HG03196 (cell line): ENCODE results near the gene GRSF1.
"Not testable (repeated sequence)": the region's sequence is repeated elsewhere in the genome, so short reads cannot be mapped to it uniquely, and the experiment has no call there.

Experiments used
- ATAC-seq: cut with Tn5 transposase; IDR thresholded peaks from one replicate; pipeline ENCODE4 v1.9.1; 2021; ENCODE audit not compliant: unreplicated experiment

Gene GRSF1

DNA sequence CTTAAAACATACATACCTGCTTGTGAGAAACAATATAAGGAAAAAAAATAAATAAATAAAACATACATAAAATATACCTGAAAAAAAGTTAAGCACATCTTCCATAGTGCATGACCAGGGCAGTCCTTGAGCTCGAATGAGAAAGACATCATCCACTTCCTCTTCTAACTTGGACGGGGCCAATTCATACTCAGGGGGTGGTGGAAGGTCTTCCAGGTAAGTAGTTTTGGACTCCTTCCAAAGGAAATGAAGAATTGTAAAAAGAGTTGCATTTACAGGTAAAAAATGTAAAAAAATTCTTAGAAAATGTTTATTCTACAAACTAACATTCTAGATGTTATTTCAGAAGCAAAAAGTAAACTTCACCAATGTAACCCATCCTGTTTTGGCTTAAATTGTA lies 3.6 kb downstream of the GRSF1 start:
- ATAC-seq = no peak

DNA sequence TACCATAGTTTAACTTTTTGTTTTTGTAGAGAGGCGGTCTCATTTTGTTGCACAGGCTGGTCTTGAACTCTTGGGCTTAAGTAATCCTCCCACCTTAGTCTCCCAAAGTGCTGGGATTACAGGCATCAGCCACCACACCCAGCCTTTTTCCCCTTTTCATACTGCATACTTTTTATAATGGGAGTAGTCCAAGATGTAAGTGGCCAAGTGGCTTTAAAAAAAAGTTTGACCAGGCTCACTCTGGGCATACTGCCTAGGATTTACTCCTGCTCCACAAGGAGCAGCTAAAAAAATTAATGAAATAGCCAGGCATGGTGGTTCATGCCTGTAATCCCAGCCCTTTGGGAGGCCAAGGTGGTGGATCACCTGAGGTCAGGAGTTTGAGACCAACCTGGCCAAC lies 6.0 kb downstream of the GRSF1 start:
- no peak for ATAC-seq

DNA sequence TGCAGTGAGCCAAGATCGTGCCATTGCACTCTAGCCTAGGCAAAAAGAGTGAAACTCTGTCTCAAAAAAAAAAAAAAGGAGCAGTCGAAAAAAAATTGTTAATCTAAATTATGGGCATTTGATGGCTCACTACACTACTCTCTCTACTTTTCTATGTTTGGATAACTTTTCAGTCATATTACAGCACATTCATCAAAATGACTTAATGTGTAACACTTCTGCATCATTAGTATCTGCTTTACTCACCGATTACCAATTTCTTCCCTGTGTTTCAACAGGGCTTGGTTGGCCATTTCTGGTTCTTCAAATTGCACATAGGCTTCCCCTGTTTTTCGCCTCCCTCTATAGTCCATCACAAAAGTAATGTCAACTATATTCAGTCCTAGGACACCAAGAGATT lies 8.4 kb downstream of the GRSF1 start:
- ATAC-seq = no peak

DNA sequence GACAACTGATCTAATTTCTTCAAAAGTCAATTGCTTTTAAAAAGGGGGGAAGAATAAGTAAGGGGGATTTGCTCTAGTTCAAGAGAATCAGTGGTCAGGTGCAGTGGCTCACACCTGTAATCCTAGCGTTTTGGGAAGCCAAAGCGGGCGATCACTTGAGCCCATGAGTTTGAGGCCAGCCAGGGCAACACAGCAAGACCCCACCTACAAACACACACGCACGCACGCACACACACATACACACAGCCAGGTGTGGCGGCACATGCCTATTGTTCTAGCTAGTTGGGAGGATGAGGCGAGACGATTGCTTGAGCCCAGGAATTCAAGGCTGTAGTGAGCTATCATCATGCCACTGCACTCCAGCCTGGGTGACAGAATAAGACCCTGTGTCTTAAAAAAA lies 9.6 kb downstream of the GRSF1 start:
- ATAC-seq = no peak

DNA sequence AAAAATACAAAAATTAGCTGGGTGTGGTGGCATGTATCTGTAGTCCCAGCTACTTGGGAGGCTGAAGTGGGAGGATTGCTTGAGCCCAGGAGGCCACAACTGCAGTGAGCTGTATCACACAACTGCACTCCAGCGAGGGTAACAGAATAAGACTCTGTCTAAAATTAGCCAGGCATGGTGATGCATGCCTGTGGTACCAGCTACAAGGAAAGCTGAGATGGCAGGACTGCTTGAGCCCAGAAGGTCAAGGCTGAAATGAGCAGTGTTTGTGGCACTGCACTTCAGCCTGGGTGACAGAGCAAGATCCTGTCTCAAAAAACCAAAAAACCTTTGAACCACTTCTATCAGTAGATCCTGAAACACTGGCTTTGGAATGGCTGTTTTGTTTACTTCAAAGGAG lies 10.2 kb downstream of the GRSF1 start:
- no peak for ATAC-seq

DNA sequence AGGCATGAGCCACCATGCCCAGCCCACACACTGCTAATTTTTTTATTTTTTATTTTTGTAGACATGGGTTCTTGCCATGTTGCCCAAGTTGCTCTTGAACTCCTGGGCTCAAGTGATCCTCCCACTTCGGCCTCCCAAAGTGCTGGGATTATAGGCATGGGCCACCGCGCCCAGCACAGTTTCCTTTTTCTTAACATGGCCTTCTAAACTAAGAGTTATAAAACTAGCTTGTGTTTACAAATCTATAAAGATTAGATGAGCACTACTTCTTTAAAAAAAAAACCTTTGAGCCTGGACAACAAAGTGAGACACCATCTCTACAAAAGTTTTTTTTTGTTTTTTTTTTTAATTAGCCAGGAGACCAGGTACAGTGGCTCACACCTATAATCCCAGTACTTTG lies 10.7 kb downstream of the GRSF1 start:
- no peak for ATAC-seq

DNA sequence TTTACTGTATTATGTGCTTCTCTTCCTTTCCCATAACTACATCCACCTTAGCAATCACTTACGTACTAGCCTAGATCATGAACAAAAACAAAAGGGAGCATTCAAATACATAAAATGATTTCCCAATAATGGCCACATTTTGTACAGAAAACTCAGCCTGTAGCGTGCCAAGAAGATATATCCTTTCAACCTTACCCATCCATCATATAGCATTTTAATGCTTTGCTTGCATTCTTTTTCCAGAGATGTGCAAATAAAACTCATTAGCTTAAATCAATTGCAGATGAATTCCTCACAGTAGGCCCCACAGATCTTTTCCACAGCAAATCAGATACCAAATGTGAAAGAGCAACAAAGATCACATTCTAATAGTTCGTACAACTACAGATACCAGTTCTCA lies 20.8 kb downstream of the GRSF1 start:
- no peak for ATAC-seq

DNA sequence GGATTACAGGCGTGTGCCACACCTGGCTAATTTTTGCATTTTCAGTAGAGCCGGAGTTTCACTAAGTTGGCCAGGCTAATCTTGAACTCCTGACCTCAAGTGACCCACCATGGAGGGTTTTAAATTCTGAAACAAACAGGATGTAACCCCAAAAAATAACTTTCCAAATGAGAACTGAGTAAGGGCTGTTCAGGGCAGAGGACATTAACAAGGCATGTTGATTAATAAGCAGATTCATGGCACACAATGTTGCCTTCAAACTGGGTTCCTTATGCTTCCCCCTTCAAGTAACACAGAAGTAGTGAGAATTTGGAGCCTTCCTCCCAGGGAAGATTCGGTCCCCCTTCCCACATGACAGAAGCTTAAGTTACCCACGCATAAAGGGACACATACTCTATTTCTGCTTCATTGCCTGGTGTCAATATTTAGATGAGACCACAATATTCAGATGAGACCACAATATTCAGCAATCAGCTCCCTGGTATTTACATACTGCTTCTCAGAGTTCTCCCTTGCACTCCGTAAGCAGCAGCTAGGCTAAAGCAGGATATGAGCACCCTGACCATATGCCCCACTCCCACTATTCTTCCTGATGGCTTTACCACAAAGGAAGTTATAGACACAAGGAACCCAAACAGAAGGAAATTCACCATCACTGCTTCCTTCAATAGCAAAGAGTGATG lies 21.4 kb downstream of the GRSF1 start:
- no peak for ATAC-seq

DNA sequence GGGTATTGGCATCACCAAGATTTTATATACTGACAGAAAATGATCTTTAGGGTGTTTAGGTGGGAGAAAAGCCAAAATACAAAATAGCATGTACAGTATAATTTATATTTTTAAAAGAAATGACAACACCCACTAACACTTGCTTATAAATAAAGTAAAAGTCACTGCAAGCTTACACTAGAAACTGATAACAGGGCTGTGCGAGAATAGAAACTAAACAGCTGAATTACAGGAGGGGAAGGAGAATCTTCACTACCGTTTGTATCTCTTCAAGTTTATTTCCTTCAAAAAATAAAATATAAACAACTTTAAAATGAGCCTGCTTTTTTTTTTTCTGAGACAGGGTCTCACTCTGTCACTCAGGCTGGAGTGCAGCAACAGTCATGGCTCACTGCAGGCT lies 22.8 kb downstream of the GRSF1 start:
- no peak for ATAC-seq

DNA sequence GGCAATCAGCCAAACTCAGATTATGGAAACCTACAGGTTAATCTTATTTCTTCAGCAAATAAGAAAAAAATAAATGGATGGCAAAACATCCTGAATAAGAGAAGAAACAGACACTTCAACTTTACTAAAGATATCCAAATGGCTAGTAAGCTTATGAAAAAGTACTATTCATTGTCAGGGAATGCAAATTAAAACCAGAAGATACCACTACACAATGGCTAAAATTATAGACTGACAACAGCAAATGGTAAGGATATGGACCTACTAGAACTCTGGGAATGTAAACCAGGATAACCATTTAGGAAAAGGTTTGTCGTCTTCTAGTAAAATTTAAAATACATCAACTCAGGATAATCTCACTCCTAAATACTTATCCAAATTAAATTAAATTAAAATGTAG lies 24.3 kb downstream of the GRSF1 start:
- no peak for ATAC-seq

DNA sequence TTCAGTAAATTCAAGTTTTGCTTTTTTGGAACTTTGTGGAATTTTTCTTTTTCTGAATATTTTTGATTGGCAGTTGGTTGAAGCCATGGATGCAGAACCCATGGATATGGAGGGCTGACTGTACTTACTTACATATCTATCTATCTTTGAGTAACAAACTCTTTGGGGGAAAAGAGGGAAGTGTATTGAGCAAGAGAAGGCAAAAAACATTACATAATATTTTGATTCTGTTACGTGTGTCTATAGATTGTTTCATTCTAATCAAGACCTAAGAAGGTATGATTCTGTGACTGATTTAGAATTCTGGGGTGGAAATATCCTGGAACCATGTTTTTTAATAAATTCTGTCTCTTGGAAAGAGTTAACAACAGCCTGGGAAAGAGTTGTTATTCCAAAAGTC lies 31.5 kb downstream of the GRSF1 start:
- no peak for ATAC-seq

DNA sequence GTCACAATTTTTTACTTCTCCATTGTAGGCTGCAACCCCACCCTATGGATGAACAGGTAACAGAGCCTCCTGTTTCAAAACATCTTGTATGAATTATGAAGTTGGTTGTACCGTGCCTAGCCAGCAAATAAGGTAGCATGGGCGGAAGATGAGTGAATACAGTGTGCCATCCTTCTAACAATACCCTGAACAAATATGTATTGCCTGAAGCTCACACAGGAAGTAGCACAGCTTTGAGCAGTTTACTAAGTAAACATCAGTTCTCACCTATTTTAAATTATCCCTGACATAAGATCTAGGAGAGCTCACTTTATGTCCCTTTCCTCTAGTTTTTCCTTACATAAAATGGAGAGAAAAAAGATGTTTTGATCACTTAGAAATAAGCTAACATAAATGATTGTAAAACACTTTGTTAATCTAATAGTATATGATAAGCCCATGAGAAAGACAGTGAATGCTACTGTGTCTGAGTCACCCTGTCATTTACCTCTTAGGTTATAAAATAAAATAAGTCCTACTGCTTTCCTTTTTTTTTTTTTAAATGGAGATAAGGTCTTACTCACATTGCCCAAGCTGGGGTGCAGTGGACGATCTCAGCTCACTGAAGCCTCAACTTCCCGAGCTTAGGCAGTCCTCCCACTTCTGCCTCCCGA lies 36.6 kb downstream of the GRSF1 start:
- no peak for ATAC-seq

DNA sequence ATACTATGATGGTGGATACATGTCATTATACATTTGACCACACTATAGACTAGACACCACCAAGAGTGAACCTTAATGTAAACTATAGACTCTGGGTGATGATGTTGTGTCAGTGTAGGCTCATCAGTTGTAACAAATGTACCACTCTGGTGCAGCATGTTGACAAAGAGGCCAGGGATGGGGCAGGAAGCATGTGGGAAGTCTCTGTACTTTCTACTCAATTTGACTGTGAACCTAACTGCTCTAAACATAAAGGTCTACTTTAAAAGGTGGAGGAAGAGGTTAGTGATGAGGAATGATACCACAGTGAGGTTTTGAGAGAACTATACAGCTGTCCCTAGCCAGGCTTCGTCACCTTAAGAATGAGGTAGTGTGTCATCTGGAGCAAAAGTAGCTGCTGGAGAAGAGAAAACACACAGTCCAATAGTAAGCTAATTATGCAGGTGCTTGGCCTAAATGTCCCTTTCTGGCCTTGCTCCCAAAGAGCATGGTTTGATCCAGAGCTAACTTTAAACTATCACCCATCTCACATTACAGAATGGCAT lies 38.4 kb downstream of the GRSF1 start:
- ATAC-seq = no peak

DNA sequence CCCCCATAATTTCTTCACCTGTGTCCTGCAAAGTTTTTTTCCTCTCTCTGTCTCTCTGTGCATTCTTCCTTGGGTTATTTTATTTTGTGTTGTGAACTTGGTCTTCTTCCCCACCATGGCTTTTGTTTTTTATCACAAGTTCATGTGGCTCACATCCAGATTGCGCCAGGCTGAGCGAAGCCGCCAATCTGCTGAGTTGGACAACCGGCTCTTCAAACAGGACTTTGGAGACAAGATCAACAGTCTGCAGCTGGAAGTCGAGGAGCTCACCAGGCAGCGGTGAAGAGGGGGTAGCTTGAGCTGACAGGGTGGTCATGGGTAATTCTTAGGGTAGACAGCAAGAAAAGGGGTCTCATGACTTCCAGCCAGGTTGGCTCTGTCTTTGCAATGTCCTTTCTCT lies 46.1 kb downstream of the GRSF1 start:
- no peak for ATAC-seq

DNA sequence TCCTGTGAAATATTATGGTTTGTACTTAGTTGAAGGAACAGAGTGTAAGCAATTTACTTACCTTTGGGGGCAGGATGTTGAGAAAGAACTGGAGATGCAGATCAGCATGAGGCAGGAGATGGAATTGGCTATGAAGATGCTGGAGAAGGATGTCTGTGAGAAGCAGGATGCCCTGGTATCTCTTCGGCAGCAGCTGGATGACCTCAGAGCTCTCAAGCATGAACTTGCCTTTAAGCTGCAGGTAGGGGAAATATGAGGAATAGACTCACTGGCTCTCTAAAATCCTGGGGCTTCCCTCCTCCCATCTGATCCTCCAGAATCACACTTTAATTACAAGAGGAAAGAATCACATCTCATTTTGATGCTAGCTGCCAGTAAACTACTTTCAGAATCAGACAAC lies 51.0 kb downstream of the GRSF1 start:
- no peak for ATAC-seq

DNA sequence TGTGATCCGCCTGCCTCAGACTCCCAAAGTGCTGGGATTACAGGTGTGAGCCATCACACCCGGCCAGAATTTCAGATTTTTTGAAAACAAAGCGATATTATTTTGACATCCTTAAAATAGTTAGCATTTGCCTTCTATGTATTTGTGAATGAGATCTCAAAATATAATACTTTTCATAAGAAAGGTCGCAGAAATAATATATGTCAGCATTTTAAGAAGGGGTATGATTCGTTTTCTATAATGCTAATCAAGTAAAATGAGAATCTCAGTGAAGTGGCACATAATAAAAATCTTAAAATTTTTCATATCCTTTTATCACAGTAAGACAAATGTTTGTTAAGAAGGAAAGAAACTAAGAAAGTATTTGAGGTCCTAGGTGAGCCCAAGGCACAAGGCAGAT lies 52.2 kb downstream of the GRSF1 start:
- no peak for ATAC-seq

DNA sequence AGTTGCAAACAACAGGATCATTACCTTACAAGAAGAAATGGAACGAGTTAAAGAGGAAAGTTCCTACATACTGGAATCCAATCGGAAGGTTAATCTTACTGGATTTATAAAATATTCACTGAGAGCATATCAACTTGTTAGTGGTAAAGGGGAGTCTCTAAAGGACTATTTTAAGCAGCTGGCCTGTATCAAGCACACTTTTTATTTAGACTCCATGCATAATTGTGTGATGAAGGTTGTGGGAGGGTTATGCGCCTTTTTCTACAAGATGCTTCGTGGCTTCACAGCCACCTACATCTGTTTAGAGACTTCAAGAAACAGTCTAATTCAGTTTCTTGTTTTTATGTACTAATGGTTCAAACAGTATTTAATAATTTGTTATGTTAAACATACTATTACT lies 56.6 kb downstream of the GRSF1 start:
- ATAC-seq = no peak

DNA sequence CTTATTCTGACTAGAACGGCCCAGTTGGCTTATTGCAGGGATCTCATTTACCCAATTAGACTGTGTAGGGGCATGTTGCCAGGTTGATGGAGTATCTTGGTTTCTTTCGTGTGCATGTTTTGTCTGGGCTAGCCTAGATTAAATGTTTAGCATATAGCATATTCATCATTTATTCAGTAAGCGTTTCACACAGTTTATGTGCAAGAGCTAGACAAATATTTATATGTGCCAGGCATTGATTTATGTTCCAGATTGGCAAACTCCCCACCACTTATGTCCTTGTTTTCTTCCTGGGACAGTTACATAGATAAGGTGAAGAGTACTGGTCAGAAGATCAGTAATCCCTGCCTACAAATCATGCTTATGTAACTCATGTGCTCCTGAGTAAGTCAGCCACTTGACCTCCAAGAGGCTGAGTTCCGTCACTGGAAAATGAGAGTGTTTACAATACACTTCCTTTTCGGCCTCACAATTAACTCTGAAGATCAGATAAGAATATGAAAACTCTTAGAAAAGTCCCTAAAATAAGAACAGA lies 60.7 kb downstream of the GRSF1 start:
- no peak for ATAC-seq

DNA sequence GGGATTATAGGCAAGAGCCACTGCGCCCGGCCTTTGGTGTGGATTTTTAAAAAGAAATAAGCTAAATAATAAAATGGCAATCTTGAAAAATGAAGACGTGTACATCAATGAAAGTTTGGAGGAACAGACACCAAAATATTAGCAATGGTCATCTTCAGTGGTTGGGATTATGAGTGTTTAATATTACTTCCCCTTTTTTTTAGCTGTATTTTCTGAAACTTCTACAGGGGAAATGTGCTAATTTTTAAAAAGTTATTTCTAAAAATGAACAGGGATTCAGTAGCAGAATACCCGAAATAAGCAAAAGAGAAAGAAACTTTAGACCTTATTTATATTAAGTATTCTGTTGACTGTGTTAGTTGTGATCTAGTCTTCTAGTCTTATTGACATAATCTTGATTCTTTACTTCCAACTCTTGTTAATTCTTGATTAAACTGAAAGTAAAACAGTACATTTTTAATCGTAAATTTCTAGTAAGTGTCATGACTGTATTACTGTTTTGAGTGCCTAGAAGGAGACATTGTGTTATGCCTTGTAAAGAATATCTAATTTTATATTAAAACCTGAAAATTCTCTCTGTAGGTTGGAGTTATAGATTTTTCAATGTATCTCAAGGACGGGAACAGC lies 66.6 kb downstream of the GRSF1 start:
- ATAC-seq = no peak

DNA sequence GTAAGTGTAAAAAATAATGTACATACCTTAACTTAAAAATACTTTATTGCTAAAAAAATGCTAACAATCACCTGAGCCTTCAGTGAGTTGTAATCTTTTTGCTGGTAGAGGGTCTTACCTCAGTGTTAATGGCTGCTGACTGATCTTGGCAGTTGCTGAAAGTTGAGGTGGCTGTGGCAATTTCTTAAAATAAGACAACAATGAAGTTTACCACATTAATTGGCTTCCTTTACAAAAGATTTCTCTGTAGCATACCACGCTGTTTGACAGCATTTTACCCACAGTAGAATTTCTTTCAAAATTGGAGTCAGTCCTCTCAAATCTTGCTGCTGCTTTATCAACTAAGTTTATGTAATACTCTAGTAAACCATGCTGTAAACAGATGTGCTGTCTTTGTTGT lies 70.3 kb downstream of the GRSF1 start:
- not testable (repeated sequence) for ATAC-seq

DNA sequence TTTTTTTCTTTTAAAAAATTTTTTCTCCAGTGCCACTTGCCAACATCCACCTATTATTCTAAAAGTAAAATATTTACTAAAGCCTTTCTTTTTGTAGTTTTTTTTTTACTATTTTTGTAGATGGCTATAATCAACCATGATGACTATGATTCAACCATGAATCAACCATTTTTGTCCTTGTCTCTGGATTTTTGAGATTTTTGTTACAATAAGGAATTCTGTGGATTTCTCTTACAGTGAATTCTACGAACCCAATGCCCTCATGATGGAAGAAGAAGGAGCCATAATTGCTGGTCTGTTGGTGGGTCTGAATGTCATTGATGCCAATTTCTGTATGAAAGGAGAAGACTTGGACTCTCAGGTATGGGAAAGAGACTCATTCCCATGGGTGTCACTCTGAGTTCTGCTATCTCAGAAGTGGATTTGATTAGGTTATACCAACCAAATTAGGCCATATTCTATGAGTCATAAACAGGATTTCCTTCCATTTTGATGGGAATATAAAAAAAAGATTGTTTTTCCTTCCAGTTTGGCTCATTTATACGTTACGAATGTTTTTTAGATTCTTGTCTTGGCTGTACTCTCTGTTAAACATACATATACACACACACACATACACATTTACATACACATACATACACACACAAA lies 71.3 kb downstream of the GRSF1 start:
- no peak for ATAC-seq
